GM21528 (cell line): ENCODE results near the gene PRKCB.

Experiments used
- ATAC-seq: cut with Tn5 transposase; IDR thresholded peaks from one replicate; pipeline ENCODE4 v1.9.1; 2021; ENCODE audit warnings: mild to moderate bottlenecking, moderate library complexity; ENCODE audit not compliant: unreplicated experiment, low FRiP score

The PRKCB gene

DNA sequence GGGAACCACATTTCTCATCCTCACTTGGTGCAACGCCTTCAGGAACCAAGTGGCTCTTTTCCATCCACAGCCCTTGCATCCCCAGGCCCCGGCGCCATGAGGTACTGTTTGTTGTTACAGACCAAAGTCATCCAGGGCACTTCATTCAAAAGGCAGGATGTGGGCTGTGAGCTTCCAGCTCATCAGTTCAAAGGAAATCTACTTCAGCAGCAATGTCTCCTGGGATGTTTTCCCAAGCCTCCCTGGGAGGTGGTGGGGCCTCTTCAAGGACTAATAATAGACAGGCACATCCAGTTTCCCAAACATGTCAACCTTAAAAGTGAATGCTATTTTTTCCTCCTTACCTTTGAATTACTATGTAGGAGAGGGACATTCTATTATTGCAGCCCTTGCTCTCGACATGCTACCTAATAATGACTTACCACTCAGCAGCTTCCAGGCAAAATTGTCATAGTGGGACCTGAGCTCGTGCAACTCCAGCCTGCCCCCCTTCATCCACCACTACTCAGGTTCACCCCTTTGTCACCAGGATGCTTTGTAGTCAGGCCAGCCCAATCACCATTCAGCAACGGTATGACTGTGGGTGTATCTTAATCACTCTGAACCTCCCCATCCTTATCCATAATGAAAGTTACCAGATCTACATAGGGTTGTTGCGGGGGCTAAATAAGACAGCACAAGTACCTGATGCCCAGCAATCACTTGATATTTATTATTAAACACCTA lies 1.7 kb upstream of the PRKCB start:
- ATAC-seq = no peak

GRCh38 chr16:23836078-23836403 lies 258 bp downstream of the PRKCB start:
- ATAC-seq = peak; percentile 4

- peak; percentile 31 for ATAC-seq
Measured at GRCh38 chr16:23836404-23837311, 875 bp downstream of the PRKCB start.

GRCh38 chr16:23837553-23838308 lies 1.9 kb downstream of the PRKCB start:
- ATAC-seq = no peak

GRCh38 chr16:23838485-23839142 lies 2.8 kb downstream of the PRKCB start:
- ATAC-seq = no peak

- ATAC-seq = no peak
Measured at GRCh38 chr16:23840310-23840709, 4.5 kb downstream of the PRKCB start.

DNA sequence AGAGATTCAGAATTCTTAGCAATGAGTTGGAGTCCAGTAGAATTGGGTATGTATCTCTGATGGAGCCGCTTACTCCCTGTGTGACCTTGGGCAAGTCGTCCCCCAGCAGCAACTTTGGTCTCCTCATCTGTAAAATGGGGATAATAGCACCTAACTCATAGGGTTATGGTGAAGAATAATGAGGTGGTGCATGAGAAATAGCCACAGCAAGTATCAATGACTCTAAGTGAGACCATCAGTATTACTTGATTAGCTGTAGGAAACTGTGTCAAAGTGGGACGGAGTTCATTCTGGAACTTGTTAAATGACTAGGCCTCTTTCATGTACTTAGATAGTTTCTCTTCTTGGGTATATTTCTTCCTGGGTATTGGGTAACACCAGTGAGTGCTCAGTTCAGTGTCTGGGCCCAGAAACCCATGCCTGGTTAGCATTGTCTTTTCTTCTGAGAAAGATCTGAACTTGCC lies 6.4 kb downstream of the PRKCB start:
- peak; percentile 62 for ATAC-seq

DNA sequence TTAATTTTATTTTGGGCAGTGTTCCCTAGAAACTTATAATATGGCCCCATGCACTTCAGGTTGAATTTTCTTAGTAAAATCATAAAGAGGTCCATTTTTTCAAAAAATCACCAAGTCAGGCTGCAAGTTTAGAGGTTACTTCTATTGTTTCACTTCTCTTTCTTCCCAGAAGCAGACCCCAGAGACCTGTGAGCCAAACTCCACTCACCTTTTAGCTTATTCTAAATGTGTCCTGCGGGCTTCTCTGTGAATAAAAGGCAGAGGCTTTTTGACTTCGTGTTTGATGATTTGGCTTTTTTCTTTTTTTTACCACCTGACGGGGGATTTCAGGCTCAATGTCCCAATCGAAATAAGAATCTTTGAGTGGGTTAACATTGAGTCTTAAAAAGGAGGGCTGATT lies 7.4 kb downstream of the PRKCB start:
- ATAC-seq = peak; percentile 42

GRCh38 chr16:23847251-23847650 lies 11.5 kb downstream of the PRKCB start:
- ATAC-seq = no peak

GRCh38 chr16:23847948-23848347 lies 12.2 kb downstream of the PRKCB start:
- no peak for ATAC-seq

- ATAC-seq = no peak
Measured at GRCh38 chr16:23848958-23849357, 13.2 kb downstream of the PRKCB start.

GRCh38 chr16:23852794-23853562 lies 17.2 kb downstream of the PRKCB start:
- no peak for ATAC-seq

GRCh38 chr16:23855010-23855409 lies 19.2 kb downstream of the PRKCB start:
- no peak for ATAC-seq

- peak; percentile 42 for ATAC-seq
Measured at GRCh38 chr16:23856251-23856709, 20.5 kb downstream of the PRKCB start.

DNA sequence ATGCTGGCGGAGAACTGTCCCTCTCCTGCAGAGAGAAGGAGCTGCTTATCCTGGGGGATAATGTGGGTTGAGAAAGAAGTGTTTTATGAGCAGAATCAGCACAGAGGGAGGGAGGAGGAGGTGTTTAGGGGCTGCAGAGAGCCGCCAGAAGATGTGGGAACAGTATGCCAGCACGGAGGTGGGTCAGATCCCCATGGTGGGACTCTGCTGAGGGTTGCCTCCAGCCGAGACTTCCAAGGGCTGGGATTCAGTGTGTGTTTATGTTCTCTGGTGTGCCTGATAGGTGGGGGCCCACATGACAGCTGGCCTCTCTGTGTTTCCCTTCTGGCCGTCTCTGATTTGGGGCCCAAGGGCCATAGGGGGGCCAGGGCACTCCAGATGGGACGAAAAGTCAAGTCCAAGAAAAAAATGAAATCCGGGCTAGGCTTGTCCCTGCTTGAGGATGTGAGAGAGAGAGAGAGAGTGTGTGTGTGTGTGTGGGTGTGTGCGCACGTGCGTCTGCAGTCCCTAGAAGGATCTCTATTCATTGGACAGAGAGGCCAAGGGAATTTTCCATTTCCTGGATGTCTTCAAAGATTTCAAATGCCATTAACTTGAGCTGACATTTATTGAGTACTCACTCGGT lies 21.6 kb downstream of the PRKCB start:
- no peak for ATAC-seq

DNA sequence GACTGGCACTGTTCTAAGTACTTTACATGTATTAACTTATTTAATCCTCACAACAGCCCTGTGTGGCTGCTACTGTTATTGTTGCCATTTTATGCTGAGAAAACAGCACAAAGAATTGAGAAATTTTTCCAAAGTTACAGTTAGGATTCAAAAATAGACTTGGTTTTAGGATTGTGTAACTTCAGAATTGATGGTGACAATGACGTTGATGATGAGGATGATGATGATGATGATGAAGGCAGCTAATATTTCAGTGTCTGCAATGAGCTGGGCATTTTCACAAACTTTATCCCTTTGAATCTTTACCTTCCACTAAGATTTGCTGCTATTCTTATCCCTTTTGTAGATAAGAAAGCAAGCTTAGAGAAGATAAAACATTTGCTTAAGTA lies 22.1 kb downstream of the PRKCB start:
- ATAC-seq = no peak

DNA sequence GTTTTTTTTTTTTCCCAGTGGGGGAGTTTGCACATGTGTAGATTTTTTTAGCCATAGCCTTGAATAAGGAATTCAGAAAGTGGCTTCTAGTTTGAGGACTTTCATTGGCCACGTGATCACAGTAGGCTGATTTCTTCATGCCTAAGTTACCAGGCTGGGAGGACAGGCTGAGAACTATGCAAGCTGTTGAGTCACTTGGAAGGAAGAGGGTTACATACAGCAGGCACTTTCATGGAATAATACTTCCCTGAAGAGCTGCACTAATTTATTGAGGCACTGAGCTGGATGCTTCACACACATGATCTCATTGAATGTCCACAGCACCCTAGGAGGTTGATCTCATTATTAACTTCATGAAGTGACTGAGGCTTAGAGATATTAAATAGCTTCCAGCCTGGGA lies 22.8 kb downstream of the PRKCB start:
- ATAC-seq = no peak

- ATAC-seq = no peak
Measured at GRCh38 chr16:23859713-23860269, 24.0 kb downstream of the PRKCB start.

GRCh38 chr16:23861874-23862273 lies 26.1 kb downstream of the PRKCB start:
- ATAC-seq = no peak
